ENCODE results near the gene FNBP1.
"Not testable (repeated sequence)": the region's sequence is repeated elsewhere in the genome, so short reads cannot be mapped to it uniquely, and the experiment has no call there.

The FNBP1 gene

GRCh38 chr9:129910628-129911567, 132.1 kb downstream of the FNBP1 start:
- no peak for DNase-seq

- no peak for DNase-seq
Observed at GRCh38 chr9:129909851-129910250, 133.1 kb downstream of the FNBP1 start.

DNA sequence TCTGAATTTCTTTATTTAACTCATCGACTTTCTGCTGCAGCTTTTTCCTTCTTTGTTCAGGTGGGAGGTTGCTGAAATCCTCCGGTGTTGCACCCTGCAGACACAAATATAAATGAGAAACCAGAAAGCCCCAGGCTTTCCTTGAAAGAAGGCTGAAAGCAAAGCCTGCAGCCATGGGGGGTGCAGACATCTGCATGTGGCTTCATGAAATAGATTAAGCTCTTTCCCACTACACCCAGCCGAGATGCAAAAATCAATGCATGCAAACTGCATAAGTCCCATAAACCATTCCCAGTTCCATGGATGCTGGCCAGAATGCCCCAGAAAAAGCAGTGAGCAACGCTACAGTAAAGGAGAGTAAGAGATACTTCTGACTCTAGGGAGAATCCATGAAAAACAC, 134.1 kb downstream of the FNBP1 start:
- no peak for DNase-seq

- no peak for DNase-seq
Observed at GRCh38 chr9:129907201-129907600, 135.8 kb downstream of the FNBP1 start.

- no peak for DNase-seq
Observed at GRCh38 chr9:129906298-129906697, 136.7 kb downstream of the FNBP1 start.

GRCh38 chr9:129904734-129905133, 138.3 kb downstream of the FNBP1 start:
- no peak for DNase-seq

DNA sequence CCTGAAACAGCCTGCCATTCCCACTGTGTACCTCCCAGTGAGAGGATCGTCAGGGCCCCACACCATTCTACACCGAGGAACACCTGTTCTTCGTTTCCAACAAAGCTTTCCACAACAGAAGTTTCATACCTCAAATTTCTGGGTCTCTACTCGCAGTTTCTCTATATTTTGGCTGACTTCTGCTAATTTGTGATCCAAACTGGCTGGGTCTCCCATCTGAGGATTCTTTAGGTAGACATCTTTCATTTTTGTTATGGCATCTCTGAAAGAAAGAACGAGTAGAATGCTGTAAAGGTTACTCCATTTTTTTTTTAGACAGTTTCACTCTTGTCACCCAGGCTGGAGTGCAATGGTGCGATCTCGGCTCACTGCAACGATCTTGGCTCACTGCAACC, 140.3 kb downstream of the FNBP1 start:
- no peak for DNase-seq

DNA sequence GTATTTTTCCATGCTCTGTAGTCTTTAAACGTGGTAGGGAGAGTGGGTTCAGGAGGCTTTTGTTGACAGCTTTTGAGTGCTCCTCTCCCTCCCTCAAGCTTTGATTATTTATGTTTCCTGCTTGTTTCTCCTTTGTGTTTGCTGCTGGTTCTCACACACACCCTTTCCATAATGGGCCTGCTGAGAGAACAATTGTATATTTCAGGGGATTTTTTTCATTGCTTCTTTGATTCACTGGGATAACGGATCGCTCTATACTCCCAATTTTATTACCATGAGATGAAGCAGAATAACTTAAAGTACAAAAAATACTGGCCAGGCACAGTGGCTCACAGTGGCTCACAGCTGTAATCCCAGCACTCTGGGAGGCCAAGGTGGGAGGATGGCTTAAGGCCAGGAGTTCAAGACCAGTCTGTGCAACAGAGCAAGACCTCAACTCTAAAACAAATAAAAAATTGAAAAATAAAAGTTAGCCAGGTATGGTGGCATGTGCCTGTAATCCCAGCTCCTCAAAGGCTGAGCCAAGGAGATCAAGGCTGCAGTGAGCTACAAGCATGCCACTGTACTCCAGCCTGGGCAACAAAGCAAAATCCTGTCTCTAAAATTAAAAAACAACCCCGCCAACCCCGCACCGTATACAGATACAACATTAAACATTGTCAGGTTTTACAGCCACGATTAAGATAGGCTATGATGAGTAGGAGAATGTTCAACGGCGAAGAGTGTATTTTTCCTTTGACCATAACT, 140.8 kb downstream of the FNBP1 start:
- DNase-seq: no peak

- DNase-seq: no peak
Observed at GRCh38 chr9:129900263-129901027, 142.5 kb downstream of the FNBP1 start.

DNA sequence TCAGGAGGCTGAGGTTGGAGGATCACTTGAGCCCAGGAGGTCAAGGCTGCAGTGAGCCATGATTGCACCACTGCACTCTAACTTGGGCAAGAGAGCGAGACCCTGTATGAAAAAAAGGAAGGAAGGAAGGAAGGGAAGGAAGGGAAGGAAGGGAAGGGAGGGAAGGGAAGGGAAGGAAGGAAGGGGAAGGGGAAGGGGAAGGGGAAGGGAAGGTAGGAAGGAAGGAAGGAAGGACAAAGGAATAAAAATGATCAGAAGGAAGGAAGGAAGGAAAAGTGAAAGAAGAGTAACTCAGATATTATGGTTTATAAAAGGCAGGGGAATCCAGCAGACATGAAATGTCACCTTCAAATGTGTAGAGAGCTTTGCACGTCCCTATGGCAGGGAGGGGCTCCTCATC, 143.4 kb downstream of the FNBP1 start:
- DNase-seq: no peak

GRCh38 chr9:129898185-129898584, 144.8 kb downstream of the FNBP1 start:
- DNase-seq: no peak

DNA sequence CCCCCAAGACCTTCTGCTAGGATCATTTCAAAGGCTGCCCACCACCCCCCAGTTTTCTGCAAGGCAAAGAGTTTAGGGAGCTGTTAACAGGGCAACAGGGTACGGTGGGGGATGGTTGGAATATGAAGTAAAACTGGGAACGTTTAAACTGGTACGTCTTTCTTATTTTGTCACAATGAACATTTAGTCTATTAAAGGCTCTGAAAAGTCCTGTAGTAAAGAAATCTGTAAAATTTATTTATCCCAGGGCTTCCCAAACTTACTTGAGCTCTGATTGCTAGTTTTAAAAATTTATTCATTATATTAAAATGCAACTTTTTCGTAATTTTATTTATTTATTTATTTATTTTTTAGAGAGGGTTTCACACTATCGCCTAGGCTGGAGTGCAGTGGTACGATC, 145.7 kb downstream of the FNBP1 start:
- DNase-seq: no peak

GRCh38 chr9:129895376-129896268, 147.4 kb downstream of the FNBP1 start:
- peak; percentile 73 for DNase-seq

DNA sequence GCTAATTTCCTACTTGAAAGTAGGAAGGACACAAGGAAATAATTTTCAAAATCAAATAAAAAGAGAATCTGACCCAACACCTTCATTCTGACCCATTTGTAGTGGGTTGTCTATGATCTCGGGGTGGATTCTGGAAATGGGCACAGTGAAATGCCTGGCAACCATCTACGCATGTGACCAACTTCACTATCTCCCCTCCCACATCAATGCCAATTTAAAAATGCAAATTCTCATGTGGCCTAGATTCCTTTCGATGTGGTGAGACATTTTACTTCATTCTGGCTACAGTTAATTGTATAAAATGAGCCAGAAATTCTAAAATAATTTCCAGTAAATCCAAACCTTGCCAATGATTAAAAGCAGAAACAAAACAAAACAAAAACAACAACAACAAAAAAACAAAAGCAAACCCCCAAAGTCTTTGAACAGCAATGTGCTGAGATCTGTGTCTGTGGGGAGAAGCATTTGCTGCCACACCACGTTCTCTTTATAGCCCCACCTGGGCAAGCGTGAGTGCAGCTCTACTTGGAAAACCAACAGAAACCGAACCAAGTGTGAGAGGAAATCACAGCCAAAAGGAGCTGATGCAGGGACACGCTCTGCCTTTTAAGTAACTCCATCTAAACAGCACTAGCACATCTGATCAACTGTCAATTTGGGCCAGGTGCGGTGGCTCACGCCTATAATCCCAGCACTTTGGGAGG, 148.7 kb downstream of the FNBP1 start:
- DNase-seq: peak; percentile 79

- DNase-seq: no peak
Observed at GRCh38 chr9:129891569-129891968, 151.4 kb downstream of the FNBP1 start.

- not testable (repeated sequence) for DNase-seq
Observed at GRCh38 chr9:129890718-129891299, 152.2 kb downstream of the FNBP1 start.

DNA sequence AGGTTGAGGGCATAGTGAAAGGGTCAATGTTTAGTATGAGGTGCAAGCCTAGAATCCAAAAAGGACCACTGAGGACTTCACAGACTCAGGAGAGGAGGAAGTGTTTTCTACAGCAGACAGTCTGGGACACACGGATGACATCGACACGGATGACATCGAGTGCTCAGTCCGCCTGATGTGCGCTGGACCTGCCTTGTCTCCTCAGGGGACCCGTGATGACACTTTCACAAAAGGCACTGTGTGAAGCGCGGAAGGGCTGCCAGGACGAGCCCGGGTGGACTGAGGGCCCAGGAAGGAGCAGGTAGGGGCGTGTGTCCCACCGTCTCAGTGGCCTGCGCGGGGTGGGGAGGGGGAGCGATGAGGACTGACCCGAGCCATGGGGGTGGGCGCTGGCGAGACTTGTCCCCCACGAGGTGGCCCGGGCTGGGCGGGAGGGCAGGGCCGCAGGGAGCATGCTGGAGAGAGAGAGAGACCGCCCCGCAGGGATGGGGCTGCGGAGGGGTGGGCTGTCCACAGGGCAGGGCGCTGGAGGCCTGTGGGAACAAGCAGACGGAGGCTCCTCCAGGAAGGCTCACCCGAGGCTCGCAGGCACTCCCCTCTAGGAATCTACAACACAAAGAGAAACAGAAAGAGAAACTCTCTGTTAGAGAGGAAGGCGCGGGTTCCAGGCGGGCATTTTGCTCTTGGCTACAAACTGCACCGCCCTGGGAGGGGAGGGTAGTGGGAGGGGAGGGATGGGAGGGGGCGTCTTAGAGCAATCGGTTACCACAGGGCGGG, 152.9 kb downstream of the FNBP1 start:
- peak; percentile 71 for DNase-seq

DNA sequence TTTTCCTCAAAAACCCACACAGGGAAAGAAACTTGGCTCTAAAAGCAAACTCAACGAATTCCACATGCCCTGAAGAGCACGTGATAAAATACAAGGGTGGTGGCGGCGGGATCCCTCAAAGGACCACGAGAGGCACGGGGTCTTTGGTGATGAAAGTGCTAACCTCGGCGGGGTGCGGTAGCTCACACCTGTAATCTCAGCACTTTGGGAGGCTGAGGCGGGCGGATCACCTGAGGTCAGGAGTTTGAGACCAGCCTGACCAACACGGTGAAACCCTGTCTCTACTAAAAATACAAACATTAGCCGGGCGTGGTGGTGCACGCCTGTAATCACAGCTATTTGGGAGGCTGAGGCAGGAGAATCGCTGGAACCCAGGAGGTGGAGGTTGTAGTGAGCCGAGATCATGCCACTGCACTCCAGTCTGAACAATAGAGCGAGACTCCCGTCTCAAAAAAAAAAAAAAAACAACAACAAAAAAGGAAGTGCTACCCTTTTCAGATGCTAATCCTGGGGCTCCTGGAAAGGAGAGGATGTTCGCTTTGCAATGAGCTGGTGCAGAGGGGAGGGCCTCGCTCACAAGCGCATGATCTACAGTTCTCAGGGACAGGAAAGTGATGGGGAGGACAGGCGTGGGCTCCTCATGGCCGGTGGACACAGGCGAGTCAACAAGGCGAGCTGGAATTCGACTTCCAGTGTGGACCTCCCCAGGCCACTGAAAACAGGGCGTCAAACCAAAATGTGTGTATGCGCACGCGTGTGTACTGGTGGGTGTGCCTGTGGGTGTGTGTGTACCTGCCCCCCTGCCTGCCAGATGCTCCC, 153.7 kb downstream of the FNBP1 start:
- peak; percentile 61 for DNase-seq

Measured in central memory CD4-positive, alpha-beta T cell (primary cell).